ENCODE measurements around the gene NR6A1.

- no peak for TF ChIP-seq CTCF (IDR thresholded peaks at IDR 0.05; ENCODE audit: low read depth, low read length, poor library complexity, severe bottlenecking)
- TF ChIP-seq EZH2phosphoT487 (IDR thresholded peaks at IDR 0.05; ENCODE audit: borderline replicate concordance, low read length): no peak
Observed at GRCh38 chr9:124674651-124675050, 96.5 kb downstream of the NR6A1 start.
